ENCODE results near the gene GJA3. TPM values are rescaled to one million over a fixed set of nuclear protein-coding genes. Genes with fewer than 3 reads are reported as not detected.

The GJA3 gene
- total RNA-seq, 1 experiment from 2014 or later, result 0.43 TPM

DNA sequence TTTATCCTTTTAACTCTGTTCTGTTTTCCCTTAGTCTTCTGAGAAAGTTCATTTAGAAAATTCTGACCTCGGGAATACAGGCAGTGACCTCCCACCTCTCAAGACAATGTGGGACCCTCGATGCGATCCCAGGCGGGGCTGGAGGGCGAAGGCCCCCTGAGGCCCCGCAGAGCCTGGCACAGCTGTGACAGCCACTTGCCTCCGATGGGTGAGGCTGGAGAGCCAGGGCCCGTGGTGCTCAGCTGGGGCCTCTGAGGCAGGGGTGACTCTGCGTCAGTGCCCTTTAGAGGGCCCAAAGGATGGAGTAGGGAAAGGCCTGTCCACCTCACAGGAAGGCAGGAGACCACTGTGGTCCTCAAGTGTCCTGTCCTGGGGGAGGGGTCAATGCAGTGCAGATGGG, 10.3 kb downstream of the GJA3 start:
- Histone ChIP-seq H3K27me3 (replicated peaks; ENCODE audit: insufficient read depth, low read depth, low read length, poor library complexity) (peaks cover 12% of the 10 kb centered on the region), H3K4me3 (ENCODE audit: low read depth, low read length, poor library complexity, severe bottlenecking) (no peak overlapping the region), H3K36me3 (ENCODE audit: insufficient read depth, low read length, poor library complexity, severe bottlenecking) (no peaks in the 10 kb centered on the region), H3K27ac (ENCODE audit: low read depth, low read length, poor library complexity, severe bottlenecking) (no peak overlapping the region), H3K4me1 (ENCODE audit: insufficient read depth, low read length, poor library complexity, severe bottlenecking) (no peaks in the 10 kb centered on the region), H3K9me3 (ENCODE audit: low read depth, low read length, poor library complexity, severe bottlenecking) (no peaks in the 10 kb centered on the region)
- no TSS peak for BruUV-seq (replicated peaks)
- TF ChIP-seq EZH2 (IDR thresholded peaks at IDR 0.05; ENCODE audit: borderline replicate concordance, low read depth, low read length, poor library complexity, severe bottlenecking), result no peak
- TF ChIP-seq, protein P1, sequence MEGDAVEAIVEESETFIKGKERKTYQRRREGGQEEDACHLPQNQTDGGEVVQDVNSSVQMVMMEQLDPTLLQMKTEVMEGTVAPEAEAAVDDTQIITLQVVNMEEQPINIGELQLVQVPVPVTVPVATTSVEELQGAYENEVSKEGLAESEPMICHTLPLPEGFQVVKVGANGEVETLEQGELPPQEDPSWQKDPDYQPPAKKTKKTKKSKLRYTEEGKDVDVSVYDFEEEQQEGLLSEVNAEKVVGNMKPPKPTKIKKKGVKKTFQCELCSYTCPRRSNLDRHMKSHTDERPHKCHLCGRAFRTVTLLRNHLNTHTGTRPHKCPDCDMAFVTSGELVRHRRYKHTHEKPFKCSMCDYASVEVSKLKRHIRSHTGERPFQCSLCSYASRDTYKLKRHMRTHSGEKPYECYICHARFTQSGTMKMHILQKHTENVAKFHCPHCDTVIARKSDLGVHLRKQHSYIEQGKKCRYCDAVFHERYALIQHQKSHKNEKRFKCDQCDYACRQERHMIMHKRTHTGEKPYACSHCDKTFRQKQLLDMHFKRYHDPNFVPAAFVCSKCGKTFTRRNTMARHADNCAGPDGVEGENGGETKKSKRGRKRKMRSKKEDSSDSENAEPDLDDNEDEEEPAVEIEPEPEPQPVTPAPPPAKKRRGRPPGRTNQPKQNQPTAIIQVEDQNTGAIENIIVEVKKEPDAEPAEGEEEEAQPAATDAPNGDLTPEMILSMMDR (conservative IDR thresholded peaks at IDR 0.05; ENCODE audit: low read depth, low read length), result no peak
- DNase-seq (ENCODE audit: low spot score), result no peak
- intact Hi-C loops (cut with micrococcal nuclease; ENCODE audit: unreplicated experiment), result no loop called here
- CTCF ChIA-PET, result no interaction called here
- POLR2A ChIA-PET (ENCODE audit: low non-redundant PET), result no interaction called here

DNA sequence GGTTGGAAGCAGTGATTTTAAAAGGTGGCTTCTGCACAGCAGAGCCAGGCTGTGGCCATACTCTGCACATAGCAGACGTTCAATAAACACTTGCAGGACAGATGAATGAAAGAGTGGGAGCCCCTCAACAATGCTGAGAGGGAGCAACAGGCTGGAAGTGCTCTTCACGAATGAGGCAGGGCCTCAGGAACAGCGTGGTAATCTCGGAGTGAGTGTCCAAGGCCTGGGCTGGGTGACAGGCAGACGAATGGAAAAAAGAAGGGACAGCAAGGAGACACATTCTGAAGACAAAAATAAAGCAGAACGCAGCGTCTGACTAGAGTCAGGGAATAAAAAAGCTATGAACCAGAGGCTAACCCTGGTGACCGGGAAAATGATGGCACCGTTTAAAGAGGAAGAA, 11.1 kb downstream of the GJA3 start:
- H3K9me3 ChIP-seq (ENCODE audit: low read depth, low read length, poor library complexity, severe bottlenecking), result no peaks in the 10 kb centered on the region
- H3K4me1 ChIP-seq (ENCODE audit: insufficient read depth, low read length, poor library complexity, severe bottlenecking), result no peaks in the 10 kb centered on the region
- BruUV-seq (replicated peaks), result no TSS peak
- TF ChIP-seq EZH2 (IDR thresholded peaks at IDR 0.05; ENCODE audit: borderline replicate concordance, low read depth, low read length, poor library complexity, severe bottlenecking), result no peak
- TF ChIP-seq, protein P1 (conservative IDR thresholded peaks at IDR 0.05; ENCODE audit: low read depth, low read length), result no peak
- H3K4me3 ChIP-seq (ENCODE audit: low read depth, low read length, poor library complexity, severe bottlenecking), result no peak overlapping the region
- peaks cover 12% of the 10 kb centered on the region for H3K27me3 ChIP-seq (replicated peaks; ENCODE audit: insufficient read depth, low read depth, low read length, poor library complexity)
- H3K36me3 ChIP-seq (ENCODE audit: insufficient read depth, low read length, poor library complexity, severe bottlenecking), result no peaks in the 10 kb centered on the region
- intact Hi-C loops (cut with micrococcal nuclease; ENCODE audit: unreplicated experiment), result no loop called here
- H3K27ac ChIP-seq (ENCODE audit: low read depth, low read length, poor library complexity, severe bottlenecking), result no peak overlapping the region
- DNase-seq (ENCODE audit: low spot score), result no peak
- ChIA-PET CTCF (no interaction called here), POLR2A (ENCODE audit: low non-redundant PET) (no interaction called here)

DNA sequence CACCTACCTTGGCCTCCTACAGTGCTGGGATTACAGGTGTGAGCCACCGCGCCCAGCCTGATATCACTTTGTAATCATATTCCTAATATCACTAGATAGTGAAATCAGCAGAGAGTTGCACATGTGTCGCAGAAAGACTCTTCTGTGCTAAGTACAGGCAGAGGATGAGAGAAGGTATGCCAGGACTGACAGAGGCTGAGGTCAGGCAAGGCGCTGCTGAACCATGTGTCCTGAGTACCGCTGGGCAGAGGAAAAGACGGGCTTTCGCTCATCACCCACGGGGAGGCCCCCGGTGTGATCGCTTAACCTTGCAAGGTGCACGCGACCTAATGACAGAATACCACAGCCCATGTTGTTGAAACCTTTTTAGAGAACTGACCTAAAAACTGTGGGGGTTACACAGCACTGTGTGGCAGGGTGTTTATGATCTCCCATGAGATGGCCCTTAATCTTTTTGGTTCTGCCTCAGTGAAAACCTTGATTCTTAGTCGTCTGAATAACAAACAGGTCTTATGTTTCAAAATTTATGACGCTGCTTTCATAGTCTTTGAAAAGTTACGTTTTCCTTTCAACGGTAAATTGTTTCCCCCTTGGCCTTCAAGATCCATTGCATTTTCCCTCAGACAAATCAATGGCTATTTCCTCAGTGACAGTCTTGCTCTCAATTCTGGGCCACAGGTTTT, 12.2 kb downstream of the GJA3 start:
- TF ChIP-seq, protein P1 (conservative IDR thresholded peaks at IDR 0.05; ENCODE audit: low read depth, low read length), result no peak
- no peak for TF ChIP-seq EZH2 (IDR thresholded peaks at IDR 0.05; ENCODE audit: borderline replicate concordance, low read depth, low read length, poor library complexity, severe bottlenecking)
- DNase-seq (ENCODE audit: low spot score), result no peak
- POLR2A ChIA-PET (ENCODE audit: low non-redundant PET), result no interaction called here
- H3K27ac ChIP-seq (ENCODE audit: low read depth, low read length, poor library complexity, severe bottlenecking), result no peak overlapping the region
- H3K36me3 ChIP-seq (ENCODE audit: insufficient read depth, low read length, poor library complexity, severe bottlenecking), result no peaks in the 10 kb centered on the region
- no peaks in the 10 kb centered on the region for H3K4me1 ChIP-seq (ENCODE audit: insufficient read depth, low read length, poor library complexity, severe bottlenecking)
- intact Hi-C loops (cut with micrococcal nuclease; ENCODE audit: unreplicated experiment), result no loop called here
- peaks cover 12% of the 10 kb centered on the region for H3K27me3 ChIP-seq (replicated peaks; ENCODE audit: insufficient read depth, low read depth, low read length, poor library complexity)
- CTCF ChIA-PET, result no interaction called here
- no peak overlapping the region for H3K4me3 ChIP-seq (ENCODE audit: low read depth, low read length, poor library complexity, severe bottlenecking)
- no TSS peak for BruUV-seq (replicated peaks)
- H3K9me3 ChIP-seq (ENCODE audit: low read depth, low read length, poor library complexity, severe bottlenecking), result no peaks in the 10 kb centered on the region

Data from A673 (cell line).